ENCODE data around the gene TGM3. TPM values are rescaled to one million over a fixed set of nuclear protein-coding genes. Genes with fewer than 3 reads are reported as not detected.

The TGM3 gene
- total and polyA plus RNA-seq, 2 experiments from 2014 or later = 0.08 TPM; not detected in 1

DNA sequence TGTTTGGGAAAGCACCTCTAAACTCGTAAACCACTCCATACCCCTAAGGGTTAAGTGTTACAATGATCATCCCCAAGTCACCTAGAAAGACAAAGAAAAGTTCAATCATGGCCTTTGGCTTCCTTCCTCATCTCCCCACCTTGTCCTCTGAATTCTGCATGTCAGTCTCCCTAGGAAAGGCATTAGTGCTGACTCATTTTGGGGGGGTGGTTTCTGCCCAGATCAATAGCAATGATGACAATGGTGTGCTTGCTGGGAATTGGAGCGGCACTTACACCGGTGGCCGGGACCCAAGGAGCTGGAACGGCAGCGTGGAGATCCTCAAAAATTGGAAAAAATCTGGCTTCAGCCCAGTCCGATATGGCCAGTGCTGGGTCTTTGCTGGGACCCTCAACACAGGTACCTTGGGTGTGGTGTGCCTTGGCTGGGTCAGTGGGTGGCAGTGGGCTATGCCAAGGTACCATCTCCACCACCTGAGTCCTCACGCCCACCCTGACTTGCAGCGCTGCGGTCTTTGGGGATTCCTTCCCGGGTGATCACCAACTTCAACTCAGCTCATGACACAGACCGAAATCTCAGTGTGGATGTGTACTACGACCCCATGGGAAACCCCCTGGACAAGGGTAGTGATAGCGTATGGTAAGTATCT is 21.2 kb downstream of the TGM3 start:
- ATAC-seq (no peak), DNase-seq (ENCODE audit: low spot score) (no peak)
- H3K27me3 ChIP-seq (ENCODE audit: insufficient read depth) = no peaks in the 10 kb centered on the region
- no peak overlapping the region for H3K4me2 ChIP-seq
- H3K27ac ChIP-seq (ENCODE audit: low read depth) = no peak overlapping the region
- Mint-ChIP-seq H3K4me1 (peaks cover 5% of the 10 kb centered on the region; the same call in 2 of the 3 replicates), H3K4me3 (no peak overlapping the region), H3K27ac (peak overlapping the region; percentile 35; the same call in 1 of the 2 replicates), H3K36me3 (ENCODE audit: low read depth) (no peaks in the 10 kb centered on the region), H3K9me3 (no peaks in the 10 kb centered on the region; the same call in 2 of the 3 replicates), H3K27me3 (ENCODE audit: insufficient read depth, low read depth, poor library complexity) (peaks cover 5% of the 10 kb centered on the region)
- H3K4me1 ChIP-seq (ENCODE audit: insufficient read depth) = no peaks in the 10 kb centered on the region
- no peaks in the 10 kb centered on the region for H3K79me2 ChIP-seq (replicated peaks; ENCODE audit: insufficient read depth)
- peak overlapping the region; percentile 66; the same call in 1 of the 2 replicates for H2AFZ ChIP-seq
- no peak overlapping the region for H3K4me3 ChIP-seq
- H3K9me2 ChIP-seq (ENCODE audit: insufficient read depth) = no peaks in the 10 kb centered on the region
- no peaks in the 10 kb centered on the region for H4K20me1 ChIP-seq (replicated peaks; ENCODE audit: insufficient read depth)
- H3F3A ChIP-seq (replicated peaks; ENCODE audit: low read depth) = no peaks in the 10 kb centered on the region
- TF ChIP-seq, protein P1, sequence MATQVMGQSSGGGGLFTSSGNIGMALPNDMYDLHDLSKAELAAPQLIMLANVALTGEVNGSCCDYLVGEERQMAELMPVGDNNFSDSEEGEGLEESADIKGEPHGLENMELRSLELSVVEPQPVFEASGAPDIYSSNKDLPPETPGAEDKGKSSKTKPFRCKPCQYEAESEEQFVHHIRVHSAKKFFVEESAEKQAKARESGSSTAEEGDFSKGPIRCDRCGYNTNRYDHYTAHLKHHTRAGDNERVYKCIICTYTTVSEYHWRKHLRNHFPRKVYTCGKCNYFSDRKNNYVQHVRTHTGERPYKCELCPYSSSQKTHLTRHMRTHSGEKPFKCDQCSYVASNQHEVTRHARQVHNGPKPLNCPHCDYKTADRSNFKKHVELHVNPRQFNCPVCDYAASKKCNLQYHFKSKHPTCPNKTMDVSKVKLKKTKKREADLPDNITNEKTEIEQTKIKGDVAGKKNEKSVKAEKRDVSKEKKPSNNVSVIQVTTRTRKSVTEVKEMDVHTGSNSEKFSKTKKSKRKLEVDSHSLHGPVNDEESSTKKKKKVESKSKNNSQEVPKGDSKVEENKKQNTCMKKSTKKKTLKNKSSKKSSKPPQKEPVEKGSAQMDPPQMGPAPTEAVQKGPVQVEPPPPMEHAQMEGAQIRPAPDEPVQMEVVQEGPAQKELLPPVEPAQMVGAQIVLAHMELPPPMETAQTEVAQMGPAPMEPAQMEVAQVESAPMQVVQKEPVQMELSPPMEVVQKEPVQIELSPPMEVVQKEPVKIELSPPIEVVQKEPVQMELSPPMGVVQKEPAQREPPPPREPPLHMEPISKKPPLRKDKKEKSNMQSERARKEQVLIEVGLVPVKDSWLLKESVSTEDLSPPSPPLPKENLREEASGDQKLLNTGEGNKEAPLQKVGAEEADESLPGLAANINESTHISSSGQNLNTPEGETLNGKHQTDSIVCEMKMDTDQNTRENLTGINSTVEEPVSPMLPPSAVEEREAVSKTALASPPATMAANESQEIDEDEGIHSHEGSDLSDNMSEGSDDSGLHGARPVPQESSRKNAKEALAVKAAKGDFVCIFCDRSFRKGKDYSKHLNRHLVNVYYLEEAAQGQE (IDR thresholded peaks at IDR 0.05; ENCODE audit: unreplicated experiment) = no peak
- TF ChIP-seq POLR2AphosphoS5 (IDR thresholded peaks at IDR 0.05; ENCODE audit: low read depth) (no peak), ZNF331 (CRISPR knock-in tag; IDR thresholded peaks at IDR 0.05; ENCODE audit: low read depth) (no peak), EZH2 (IDR thresholded peaks at IDR 0.05; ENCODE audit: low read depth, unreplicated experiment) (no peak), EZH2phosphoT487 (IDR thresholded peaks at IDR 0.05; ENCODE audit: unreplicated experiment) (no peak), CREB1 (CRISPR knock-in tag; IDR thresholded peaks at IDR 0.05; ENCODE audit: low read depth) (no peak), ZNF114 (CRISPR knock-in tag; IDR thresholded peaks at IDR 0.05) (no peak), STAT1 (IDR thresholded peaks at IDR 0.05; ENCODE audit: unreplicated experiment) (no peak), NANOG (IDR thresholded peaks at IDR 0.05; ENCODE audit: borderline replicate concordance) (no peak), JUNB (IDR thresholded peaks at IDR 0.05; ENCODE audit: unreplicated experiment) (no peak)
- TF ChIP-seq, protein P2, sequence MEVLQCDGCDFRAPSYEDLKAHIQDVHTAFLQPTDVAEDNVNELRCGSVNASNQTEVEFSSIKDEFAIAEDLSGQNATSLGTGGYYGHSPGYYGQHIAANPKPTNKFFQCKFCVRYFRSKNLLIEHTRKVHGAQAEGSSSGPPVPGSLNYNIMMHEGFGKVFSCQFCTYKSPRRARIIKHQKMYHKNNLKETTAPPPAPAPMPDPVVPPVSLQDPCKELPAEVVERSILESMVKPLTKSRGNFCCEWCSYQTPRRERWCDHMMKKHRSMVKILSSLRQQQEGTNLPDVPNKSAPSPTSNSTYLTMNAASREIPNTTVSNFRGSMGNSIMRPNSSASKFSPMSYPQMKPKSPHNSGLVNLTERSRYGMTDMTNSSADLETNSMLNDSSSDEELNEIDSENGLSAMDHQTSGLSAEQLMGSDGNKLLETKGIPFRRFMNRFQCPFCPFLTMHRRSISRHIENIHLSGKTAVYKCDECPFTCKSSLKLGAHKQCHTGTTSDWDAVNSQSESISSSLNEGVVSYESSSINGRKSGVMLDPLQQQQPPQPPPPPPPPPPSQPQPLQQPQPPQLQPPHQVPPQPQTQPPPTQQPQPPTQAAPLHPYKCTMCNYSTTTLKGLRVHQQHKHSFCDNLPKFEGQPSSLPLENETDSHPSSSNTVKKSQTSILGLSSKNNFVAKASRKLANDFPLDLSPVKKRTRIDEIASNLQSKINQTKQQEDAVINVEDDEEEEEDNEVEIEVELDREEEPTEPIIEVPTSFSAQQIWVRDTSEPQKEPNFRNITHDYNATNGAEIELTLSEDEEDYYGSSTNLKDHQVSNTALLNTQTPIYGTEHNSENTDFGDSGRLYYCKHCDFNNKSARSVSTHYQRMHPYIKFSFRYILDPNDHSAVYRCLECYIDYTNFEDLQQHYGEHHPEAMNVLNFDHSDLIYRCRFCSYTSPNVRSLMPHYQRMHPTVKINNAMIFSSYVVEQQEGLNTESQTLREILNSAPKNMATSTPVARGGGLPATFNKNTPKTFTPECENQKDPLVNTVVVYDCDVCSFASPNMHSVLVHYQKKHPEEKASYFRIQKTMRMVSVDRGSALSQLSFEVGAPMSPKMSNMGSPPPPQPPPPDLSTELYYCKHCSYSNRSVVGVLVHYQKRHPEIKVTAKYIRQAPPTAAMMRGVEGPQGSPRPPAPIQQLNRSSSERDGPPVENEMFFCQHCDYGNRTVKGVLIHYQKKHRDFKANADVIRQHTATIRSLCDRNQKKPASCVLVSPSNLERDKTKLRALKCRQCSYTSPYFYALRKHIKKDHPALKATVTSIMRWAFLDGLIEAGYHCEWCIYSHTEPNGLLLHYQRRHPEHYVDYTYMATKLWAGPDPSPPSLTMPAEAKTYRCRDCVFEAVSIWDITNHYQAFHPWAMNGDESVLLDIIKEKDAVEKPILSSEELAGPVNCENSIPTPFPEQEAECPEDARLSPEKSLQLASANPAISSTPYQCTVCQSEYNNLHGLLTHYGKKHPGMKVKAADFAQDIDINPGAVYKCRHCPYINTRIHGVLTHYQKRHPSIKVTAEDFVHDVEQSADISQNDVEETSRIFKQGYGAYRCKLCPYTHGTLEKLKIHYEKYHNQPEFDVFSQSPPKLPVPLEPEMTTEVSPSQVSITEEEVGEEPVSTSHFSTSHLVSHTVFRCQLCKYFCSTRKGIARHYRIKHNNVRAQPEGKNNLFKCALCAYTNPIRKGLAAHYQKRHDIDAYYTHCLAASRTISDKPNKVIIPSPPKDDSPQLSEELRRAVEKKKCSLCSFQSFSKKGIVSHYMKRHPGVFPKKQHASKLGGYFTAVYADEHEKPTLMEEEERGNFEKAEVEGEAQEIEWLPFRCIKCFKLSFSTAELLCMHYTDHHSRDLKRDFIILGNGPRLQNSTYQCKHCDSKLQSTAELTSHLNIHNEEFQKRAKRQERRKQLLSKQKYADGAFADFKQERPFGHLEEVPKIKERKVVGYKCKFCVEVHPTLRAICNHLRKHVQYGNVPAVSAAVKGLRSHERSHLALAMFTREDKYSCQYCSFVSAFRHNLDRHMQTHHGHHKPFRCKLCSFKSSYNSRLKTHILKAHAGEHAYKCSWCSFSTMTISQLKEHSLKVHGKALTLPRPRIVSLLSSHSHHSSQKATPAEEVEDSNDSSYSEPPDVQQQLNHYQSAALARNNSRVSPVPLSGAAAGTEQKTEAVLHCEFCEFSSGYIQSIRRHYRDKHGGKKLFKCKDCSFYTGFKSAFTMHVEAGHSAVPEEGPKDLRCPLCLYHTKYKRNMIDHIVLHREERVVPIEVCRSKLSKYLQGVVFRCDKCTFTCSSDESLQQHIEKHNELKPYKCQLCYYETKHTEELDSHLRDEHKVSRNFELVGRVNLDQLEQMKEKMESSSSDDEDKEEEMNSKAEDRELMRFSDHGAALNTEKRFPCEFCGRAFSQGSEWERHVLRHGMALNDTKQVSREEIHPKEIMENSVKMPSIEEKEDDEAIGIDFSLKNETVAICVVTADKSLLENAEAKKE (CRISPR knock-in tag; IDR thresholded peaks at IDR 0.05) = no peak
- TF ChIP-seq, protein P3, sequence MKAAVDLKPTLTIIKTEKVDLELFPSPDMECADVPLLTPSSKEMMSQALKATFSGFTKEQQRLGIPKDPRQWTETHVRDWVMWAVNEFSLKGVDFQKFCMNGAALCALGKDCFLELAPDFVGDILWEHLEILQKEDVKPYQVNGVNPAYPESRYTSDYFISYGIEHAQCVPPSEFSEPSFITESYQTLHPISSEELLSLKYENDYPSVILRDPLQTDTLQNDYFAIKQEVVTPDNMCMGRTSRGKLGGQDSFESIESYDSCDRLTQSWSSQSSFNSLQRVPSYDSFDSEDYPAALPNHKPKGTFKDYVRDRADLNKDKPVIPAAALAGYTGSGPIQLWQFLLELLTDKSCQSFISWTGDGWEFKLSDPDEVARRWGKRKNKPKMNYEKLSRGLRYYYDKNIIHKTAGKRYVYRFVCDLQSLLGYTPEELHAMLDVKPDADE (IDR thresholded peaks at IDR 0.05) = no peak
- no peaks in the 10 kb centered on the region for H3K36me3 ChIP-seq (ENCODE audit: insufficient read depth)
